HepG2 (cell line): ENCODE data around the gene STX10. TPM values are rescaled to one million over a fixed set of nuclear protein-coding genes. Genes with fewer than 3 reads are reported as not detected.
A peak's percentile ranks its signal among the peaks of the same experiment; 100 is the strongest.

Source experiments
- ARNTL ChIP-seq: sonication (generic); formaldehyde crosslinking; IDR thresholded peaks from 2 replicates; pipeline ENCODE4 v1.4.0; 2020; ENCODE audit warnings: mild to moderate bottlenecking, missing genetic modification reagents
- DZIP1 ChIP-seq: sonication (generic); formaldehyde crosslinking; IDR thresholded peaks from 2 replicates; pipeline ENCODE4 v1.5.0; 2020; ENCODE audit warnings: mild to moderate bottlenecking, missing genetic modification reagents
- JARID2 ChIP-seq: sonication (generic); formaldehyde crosslinking; IDR thresholded peaks from 2 replicates; pipeline ENCODE4 v1.8.1; 2023; ENCODE audit warnings: missing genetic modification reagents, inconsistent platforms; ENCODE audit not compliant: insufficient replicate concordance
- MAZ ChIP-seq, 2 experiments: sonication (generic) in 1 of 2; formaldehyde crosslinking in 1 of 2; IDR thresholded peaks; 2 replicates each; pipeline versions ENCODE4 v1.5.0 to v1.6.1; 2012 to 2020; ENCODE audit warnings: low read depth in 2 of 2, mild to moderate bottlenecking in 2 of 2, borderline replicate concordance in 1 of 2, improper control_type of control experiment in 1 of 2, low read length in 1 of 2, missing genetic modification reagents in 1 of 2, moderate library complexity in 1 of 2
- MEF2D ChIP-seq: sonication (generic); formaldehyde crosslinking; IDR thresholded peaks from 2 replicates; pipeline ENCODE4 v1.5.1; 2020; ENCODE audit warnings: mild to moderate bottlenecking, missing genetic modification reagents
- NCOA5 ChIP-seq: sonication (generic); formaldehyde crosslinking; IDR thresholded peaks from 2 replicates; pipeline ENCODE4 v1.4.0; 2020; ENCODE audit warnings: missing genetic modification reagents
- NKX3-1 ChIP-seq: sonication (generic); formaldehyde crosslinking; IDR thresholded peaks from 2 replicates; pipeline ENCODE4 v1.5.0; 2020; ENCODE audit warnings: missing genetic modification reagents
- PCBP2 ChIP-seq: fragments of 200-400 bp; formaldehyde crosslinking; optimal IDR thresholded peaks from 2 replicates; pipeline ENCODE3; 2018; ENCODE audit warnings: low read length, low read depth; ENCODE audit not compliant: poor library complexity, severe bottlenecking
- RARA ChIP-seq: IDR thresholded peaks from 2 replicates; pipeline ENCODE4 v1.6.1; 2016; ENCODE audit warnings: missing genetic modification reagents, missing compliant biosample characterization
- RARG ChIP-seq: sonication (generic); formaldehyde crosslinking; IDR thresholded peaks from 2 replicates; pipeline ENCODE4 v1.4.0; 2020; ENCODE audit warnings: low read depth, mild to moderate bottlenecking, missing genetic modification reagents
- RBFOX2 ChIP-seq: fragments of 200-400 bp; formaldehyde crosslinking; IDR thresholded peaks from 2 replicates; pipeline ENCODE4 v1.6.1; 2017; ENCODE audit warnings: low read depth, mild to moderate bottlenecking, low read length
- RFXAP ChIP-seq: sonication (generic); formaldehyde crosslinking; IDR thresholded peaks from 2 replicates; pipeline ENCODE4 v1.4.0; 2020; ENCODE audit warnings: missing genetic modification reagents, borderline replicate concordance
- SRSF9 ChIP-seq: fragments of 200-400 bp; formaldehyde crosslinking; IDR thresholded peaks from 2 replicates; pipeline ENCODE4 v1.6.1; 2018; ENCODE audit warnings: borderline replicate concordance, mild to moderate bottlenecking, low read depth, low read length; ENCODE audit not compliant: insufficient read depth, poor library complexity, severe bottlenecking
- ZBTB7B ChIP-seq: sonication (generic); formaldehyde crosslinking; IDR thresholded peaks from 2 replicates; pipeline ENCODE4 v1.4.0; 2020; ENCODE audit warnings: missing genetic modification reagents
- ZNF513 ChIP-seq: sonication (generic); formaldehyde crosslinking; conservative IDR thresholded peaks from 2 replicates; pipeline ENCODE4 v1.5.0; 2020; ENCODE audit warnings: missing genetic modification reagents
- ZNF569 ChIP-seq: sonication (generic); formaldehyde crosslinking; IDR thresholded peaks from 2 replicates; pipeline ENCODE4 v1.5.0; 2020; ENCODE audit warnings: mild to moderate bottlenecking, missing genetic modification reagents, moderate library complexity, borderline replicate concordance
- ZNF580 ChIP-seq: IDR thresholded peaks from 2 replicates; pipeline ENCODE4 v1.6.1; 2016; ENCODE audit warnings: low read depth, borderline replicate concordance
- ZNF709 ChIP-seq: sonication (generic); formaldehyde crosslinking; IDR thresholded peaks from 2 replicates; pipeline ENCODE4 v1.5.0; 2020; ENCODE audit warnings: mild to moderate bottlenecking, missing genetic modification reagents
- ZNF75D ChIP-seq: sonication (generic); formaldehyde crosslinking; IDR thresholded peaks from 2 replicates; pipeline ENCODE4 v1.8.1; 2023; ENCODE audit warnings: missing genetic modification reagents, mild to moderate bottlenecking, borderline replicate concordance
- ZNF816 ChIP-seq: sonication (generic); formaldehyde crosslinking; IDR thresholded peaks from 2 replicates; pipeline ENCODE4 v1.8.0; 2022; ENCODE audit warnings: missing genetic modification reagents, mild to moderate bottlenecking, borderline replicate concordance
- ZSCAN20 ChIP-seq: sonication (generic); formaldehyde crosslinking; IDR thresholded peaks from 2 replicates; pipeline ENCODE4 v1.4.0; 2020; ENCODE audit warnings: missing genetic modification reagents, mild to moderate bottlenecking, borderline replicate concordance
- polyA plus RNA-seq, 8 experiments: library from polyadenylated mRNA; depleted of rRNA in 3 of 8; stranded (reverse) in 7 of 8; unstranded in 1 of 8; fragments of >200 nt; fragmentation: Illumina TruSeq in 4 of 8; extraction: Trizol in 4 of 8; gene quantifications; 2 replicates each; pipeline versions ENCODE4 v1.2.1 to v1.2.3, GENCODE V29; 2011 to 2016; ENCODE audit warnings: low read depth in 4 of 8, missing spikeins in 1 of 8, mixed read lengths in 1 of 8; ENCODE audit not compliant: insufficient read depth in 1 of 8
- total RNA-seq, 5 experiments: library from RNA; depleted of rRNA; stranded (reverse); fragments of >200 nt; fragmentation: Illumina TruSeq; extraction: Trizol; gene quantifications; 2 replicates each; pipeline ENCODE4 v1.2.3, GENCODE V29; 2016; ENCODE audit warnings: low read depth in 1 of 5

Gene STX10
- total and polyA plus RNA-seq, 2 of the 13 experiments (the other 11 are each of a cell fraction or from before 2014, with no cell fraction given) = 47.9 to 66.4 TPM

GRCh38 chr19:13150931-13151604 is 893 bp upstream of the STX10 start (continued):
- TF ChIP-seq ZNF569 (CRISPR knock-in tag) (no peak), ARNTL (CRISPR knock-in tag) (no peak), RBFOX2 (no peak), ZSCAN20 (CRISPR knock-in tag) (no peak), ZNF75D (CRISPR knock-in tag) (no peak), NCOA5 (CRISPR knock-in tag) (no peak), MAZ (IDR thresholded peaks at IDR 0.05; ENCODE audit: borderline replicate concordance, low read depth, low read length) (0 out of 2 replicates have a peak, but pooled peaks have one; percentile 35), MAZ (CRISPR knock-in tag; IDR thresholded peaks at IDR 0.05; ENCODE audit: low read depth) (no peak), ZNF580 (CRISPR knock-in tag) (no peak), RFXAP (CRISPR knock-in tag) (0 out of 2 replicates have a peak, but pooled peaks have one; percentile 10), MEF2D (CRISPR knock-in tag) (0 out of 2 replicates have a peak, but pooled peaks have one; percentile 25), ZBTB7B (0 out of 2 replicates have a peak, but pooled peaks have one; percentile 16), RARG (CRISPR knock-in tag) (0 out of 2 replicates have a peak, but pooled peaks have one; percentile 19), DZIP1 (CRISPR knock-in tag) (0 out of 2 replicates have a peak, but pooled peaks have one; percentile 34), SRSF9 (no peak), PCBP2 (peak; percentile 32), ZNF816 (CRISPR knock-in tag) (0 out of 2 replicates have a peak, but pooled peaks have one; percentile 12), ZNF513 (CRISPR knock-in tag) (no peak), NKX3-1 (CRISPR knock-in tag) (no peak), ZNF709 (CRISPR knock-in tag) (no peak), RARA (CRISPR knock-in tag) (no peak), JARID2 (CRISPR knock-in tag) (peak; percentile 17)
- TF ChIP-seq, all 625 proteins: peak for 20
